SK-N-SH (cell line): ENCODE results near the gene TMEM132D.

ENCODE experiments used
- POLR2AphosphoS5 ChIP-seq: IDR thresholded peaks from 2 replicates; pipeline ENCODE4 v1.6.1; 2012; ENCODE audit warnings: low read depth, low read length
- SMC3 ChIP-seq: IDR thresholded peaks from 2 replicates; pipeline ENCODE4 v1.6.1; 2012; ENCODE audit warnings: low read depth, low read length, improper control_type of control experiment
- TF ChIP-seq, protein P1 (sequence below): fragments of 200-600 bp; sonication (generic); IDR thresholded peaks from 2 replicates; pipeline ENCODE4 v1.6.1; 2017; ENCODE audit warnings: antibody characterized with exemption, mild to moderate bottlenecking, moderate library complexity

- TF ChIP-seq POLR2AphosphoS5 (no peak), SMC3 (no peak)
- TF ChIP-seq, protein P1, sequence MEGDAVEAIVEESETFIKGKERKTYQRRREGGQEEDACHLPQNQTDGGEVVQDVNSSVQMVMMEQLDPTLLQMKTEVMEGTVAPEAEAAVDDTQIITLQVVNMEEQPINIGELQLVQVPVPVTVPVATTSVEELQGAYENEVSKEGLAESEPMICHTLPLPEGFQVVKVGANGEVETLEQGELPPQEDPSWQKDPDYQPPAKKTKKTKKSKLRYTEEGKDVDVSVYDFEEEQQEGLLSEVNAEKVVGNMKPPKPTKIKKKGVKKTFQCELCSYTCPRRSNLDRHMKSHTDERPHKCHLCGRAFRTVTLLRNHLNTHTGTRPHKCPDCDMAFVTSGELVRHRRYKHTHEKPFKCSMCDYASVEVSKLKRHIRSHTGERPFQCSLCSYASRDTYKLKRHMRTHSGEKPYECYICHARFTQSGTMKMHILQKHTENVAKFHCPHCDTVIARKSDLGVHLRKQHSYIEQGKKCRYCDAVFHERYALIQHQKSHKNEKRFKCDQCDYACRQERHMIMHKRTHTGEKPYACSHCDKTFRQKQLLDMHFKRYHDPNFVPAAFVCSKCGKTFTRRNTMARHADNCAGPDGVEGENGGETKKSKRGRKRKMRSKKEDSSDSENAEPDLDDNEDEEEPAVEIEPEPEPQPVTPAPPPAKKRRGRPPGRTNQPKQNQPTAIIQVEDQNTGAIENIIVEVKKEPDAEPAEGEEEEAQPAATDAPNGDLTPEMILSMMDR, result no peak
Observed at GRCh38 chr12:129657179-129657578, 246.6 kb downstream of the TMEM132D start.
